Suprapubic skin (tissue), 3 donors: ENCODE results near the gene PLAGL1.
"Not testable (repeated sequence)": the region's sequence is repeated elsewhere in the genome, so short reads cannot be mapped to it uniquely, and the experiment has no call there.

Experiments used
- POLR2A ChIP-seq, 2 donors: fragments of 450-650 bp; IDR thresholded peaks; one replicate each; pipeline ENCODE4 v1.6.1; 2017; ENCODE audit warnings: antibody characterized with exemption in 2 of 2, mild to moderate bottlenecking in 2 of 2, moderate library complexity in 2 of 2
- TF ChIP-seq, protein P1 (sequence below), 2 donors: fragments of 200-600 bp in 1 of 2; fragments of 450-650 bp in 1 of 2; sonication (generic) in 1 of 2; IDR thresholded peaks; one replicate each; pipeline ENCODE4 v1.5.1; 2016 to 2019; ENCODE audit warnings: antibody characterized with exemption in 2 of 2, mild to moderate bottlenecking in 1 of 2, moderate library complexity in 1 of 2

DNA sequence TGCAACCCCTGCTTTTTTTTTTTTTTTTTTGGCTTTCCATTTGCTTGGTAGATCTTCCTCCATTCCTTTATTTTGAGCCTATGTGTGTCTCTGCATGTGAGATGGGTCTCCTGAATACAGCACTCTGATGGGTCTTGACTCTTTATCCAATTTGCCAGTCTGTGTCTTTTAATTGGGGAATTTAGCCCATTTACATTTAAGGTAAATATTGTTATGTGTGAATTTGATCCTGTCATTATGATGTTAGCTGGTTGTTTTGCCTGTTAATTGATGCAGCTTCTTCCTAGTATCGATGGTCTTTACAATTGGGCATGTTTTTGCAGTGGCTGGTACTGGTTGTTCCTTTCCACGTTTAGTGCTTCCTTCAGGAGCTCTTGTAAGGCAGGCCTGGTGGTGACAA, 36.9 kb upstream of the PLAGL1 start:
- TF ChIP-seq POLR2A (IDR thresholded peaks at IDR 0.05), result not testable (repeated sequence)
- TF ChIP-seq, protein P1, sequence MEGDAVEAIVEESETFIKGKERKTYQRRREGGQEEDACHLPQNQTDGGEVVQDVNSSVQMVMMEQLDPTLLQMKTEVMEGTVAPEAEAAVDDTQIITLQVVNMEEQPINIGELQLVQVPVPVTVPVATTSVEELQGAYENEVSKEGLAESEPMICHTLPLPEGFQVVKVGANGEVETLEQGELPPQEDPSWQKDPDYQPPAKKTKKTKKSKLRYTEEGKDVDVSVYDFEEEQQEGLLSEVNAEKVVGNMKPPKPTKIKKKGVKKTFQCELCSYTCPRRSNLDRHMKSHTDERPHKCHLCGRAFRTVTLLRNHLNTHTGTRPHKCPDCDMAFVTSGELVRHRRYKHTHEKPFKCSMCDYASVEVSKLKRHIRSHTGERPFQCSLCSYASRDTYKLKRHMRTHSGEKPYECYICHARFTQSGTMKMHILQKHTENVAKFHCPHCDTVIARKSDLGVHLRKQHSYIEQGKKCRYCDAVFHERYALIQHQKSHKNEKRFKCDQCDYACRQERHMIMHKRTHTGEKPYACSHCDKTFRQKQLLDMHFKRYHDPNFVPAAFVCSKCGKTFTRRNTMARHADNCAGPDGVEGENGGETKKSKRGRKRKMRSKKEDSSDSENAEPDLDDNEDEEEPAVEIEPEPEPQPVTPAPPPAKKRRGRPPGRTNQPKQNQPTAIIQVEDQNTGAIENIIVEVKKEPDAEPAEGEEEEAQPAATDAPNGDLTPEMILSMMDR (IDR thresholded peaks at IDR 0.05), result not testable (repeated sequence)
